Measurements from ENCODE around the gene SYNGR4. TPM values are rescaled to one million over a fixed set of nuclear protein-coding genes. Genes with fewer than 3 reads are reported as not detected.
A peak's percentile ranks its signal among the peaks of the same experiment; 100 is the strongest.

Gene SYNGR4
- total RNA-seq, 2 experiments from 2014 or later: 0.30 TPM; not detected in 1

DNA sequence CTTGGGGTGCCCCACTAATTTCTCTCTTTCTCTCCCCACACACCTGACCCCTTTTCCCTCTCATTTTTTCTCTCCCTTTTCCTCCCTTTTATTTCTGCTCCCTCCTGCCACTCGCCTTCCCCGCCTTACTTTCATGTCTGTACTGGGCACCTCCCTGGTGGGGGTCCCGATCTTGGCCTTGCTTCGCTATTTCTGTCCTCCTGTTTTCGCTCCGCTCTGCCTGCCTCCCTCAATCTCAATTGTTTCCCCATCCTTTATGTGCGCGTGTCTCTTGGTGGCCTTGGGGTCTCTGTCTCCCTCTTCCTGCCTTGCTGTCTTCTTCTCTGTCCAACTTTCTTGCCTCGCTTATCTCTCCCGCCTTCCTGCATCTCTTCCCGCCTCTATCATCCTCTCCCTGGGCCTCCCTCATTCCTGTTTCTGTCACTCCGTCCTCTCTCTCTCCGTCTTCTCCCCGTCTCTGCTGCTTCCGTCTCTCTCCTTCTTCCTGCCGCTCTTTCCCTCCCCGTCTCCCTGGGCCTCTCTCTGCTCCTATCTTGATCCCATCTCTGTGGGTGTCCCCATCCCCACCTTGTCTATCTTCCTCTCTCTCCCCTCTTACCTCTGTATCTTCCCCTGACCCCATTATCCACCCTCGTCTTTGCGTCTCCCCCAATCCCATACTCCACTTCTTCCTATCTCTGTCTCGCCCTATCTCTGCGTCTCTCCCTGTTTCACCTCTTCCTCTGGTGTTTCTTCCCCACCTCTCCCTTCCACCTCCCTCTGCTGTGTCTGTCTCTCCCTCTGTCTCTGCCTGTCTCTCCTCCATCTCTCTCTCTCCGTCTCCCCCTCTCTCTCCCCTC, 33.3 kb downstream of the SYNGR4 start:
- peak overlapping the region; percentile 91 for H3K27ac Mint-ChIP-seq

DNA sequence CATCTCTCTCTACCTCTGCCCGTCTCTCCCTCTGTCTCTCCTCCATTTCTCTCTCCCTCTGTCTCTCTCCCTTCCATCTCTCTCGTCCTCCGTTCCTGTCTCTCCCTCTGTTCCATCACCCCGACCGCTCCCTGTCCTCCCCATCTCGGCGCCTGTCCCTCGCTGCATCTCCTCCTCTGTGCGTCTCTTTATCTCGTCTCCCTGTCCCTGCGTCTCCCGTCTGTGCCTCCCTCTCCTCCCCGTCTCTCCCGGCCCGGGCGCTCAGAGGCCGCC, 33.9 kb downstream of the SYNGR4 start:
- Mint-ChIP-seq H3K27ac (peak overlapping the region; percentile 91), H3K4me3 (peak overlapping the region; percentile 93), H3K27me3 (peaks cover 45% of the 10 kb centered on the region), H3K4me1 (peaks cover 25% of the 10 kb centered on the region), H3K36me3 (peaks cover 4% of the 10 kb centered on the region), H3K9me3 (no peaks in the 10 kb centered on the region)
- DNase-seq: no peak
- POLR2A ChIA-PET: interaction anchor here (2.2 kb wide), 1 partner anchor 34 kb away, joined by 7 read pairs; the partner anchor contains the start of genes SYNGR4 and TMEM143
- ATAC-seq (ENCODE audit: low read depth): no peak

More for the DNA sequence above, 33.3 kb downstream of the SYNGR4 start:
- no peak for ATAC-seq (ENCODE audit: low read depth)
- peaks cover 25% of the 10 kb centered on the region for H3K4me1 Mint-ChIP-seq
- H3K27me3 Mint-ChIP-seq: peaks cover 51% of the 10 kb centered on the region
- no peak for DNase-seq
- H3K4me3 Mint-ChIP-seq: peak overlapping the region; percentile 93
- peaks cover 4% of the 10 kb centered on the region for H3K36me3 Mint-ChIP-seq
- POLR2A ChIA-PET: no interaction called here
- H3K9me3 Mint-ChIP-seq: no peaks in the 10 kb centered on the region

DNA sequence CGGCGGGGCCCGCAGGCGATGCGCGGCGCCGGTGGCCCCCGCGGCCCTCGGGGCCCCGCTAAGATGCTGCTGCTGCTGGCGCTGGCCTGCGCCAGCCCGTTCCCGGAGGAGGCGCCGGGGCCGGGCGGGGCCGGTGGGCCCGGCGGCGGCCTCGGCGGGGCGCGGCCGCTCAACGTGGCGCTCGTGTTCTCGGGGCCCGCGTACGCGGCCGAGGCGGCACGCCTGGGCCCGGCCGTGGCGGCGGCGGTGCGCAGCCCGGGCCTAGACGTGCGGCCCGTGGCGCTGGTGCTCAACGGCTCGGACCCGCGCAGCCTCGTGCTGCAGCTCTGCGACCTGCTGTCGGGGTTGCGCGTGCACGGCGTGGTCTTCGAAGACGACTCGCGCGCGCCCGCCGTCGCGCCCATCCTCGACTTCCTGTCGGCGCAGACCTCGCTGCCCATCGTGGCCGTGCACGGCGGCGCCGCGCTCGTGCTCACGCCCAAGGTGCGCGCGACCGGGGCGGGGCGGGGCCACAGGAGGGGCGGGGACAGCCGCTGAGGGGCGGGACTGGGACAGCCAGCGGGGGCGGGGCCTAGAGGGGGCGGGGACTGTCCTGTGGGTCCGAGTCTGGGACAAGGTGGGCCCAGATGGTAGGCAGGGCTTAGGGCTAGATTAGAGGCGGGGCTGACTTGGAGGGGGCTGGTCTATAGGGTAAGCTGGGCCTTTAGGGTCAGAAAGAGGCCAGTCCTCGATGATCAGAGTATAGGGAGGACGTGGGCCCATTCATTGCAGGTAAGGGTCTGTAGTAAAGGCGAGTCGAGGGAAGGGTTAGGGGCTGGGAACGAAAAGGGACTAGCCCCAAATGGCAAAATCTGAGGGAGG, 34.4 kb downstream of the SYNGR4 start:
- Mint-ChIP-seq H3K27ac (peak overlapping the region; percentile 44), H3K4me1 (peaks cover 27% of the 10 kb centered on the region), H3K4me3 (peak overlapping the region; percentile 58), H3K36me3 (peaks cover 4% of the 10 kb centered on the region), H3K9me3 (no peaks in the 10 kb centered on the region), H3K27me3 (peaks cover 41% of the 10 kb centered on the region)
- ATAC-seq (ENCODE audit: low read depth) (peak; percentile 57), DNase-seq (peak; percentile 93)
- POLR2A ChIA-PET: interaction anchor here (2.2 kb wide), 1 partner anchor 34 kb away, joined by 7 read pairs; the partner anchor contains the start of genes SYNGR4 and TMEM143

DNA sequence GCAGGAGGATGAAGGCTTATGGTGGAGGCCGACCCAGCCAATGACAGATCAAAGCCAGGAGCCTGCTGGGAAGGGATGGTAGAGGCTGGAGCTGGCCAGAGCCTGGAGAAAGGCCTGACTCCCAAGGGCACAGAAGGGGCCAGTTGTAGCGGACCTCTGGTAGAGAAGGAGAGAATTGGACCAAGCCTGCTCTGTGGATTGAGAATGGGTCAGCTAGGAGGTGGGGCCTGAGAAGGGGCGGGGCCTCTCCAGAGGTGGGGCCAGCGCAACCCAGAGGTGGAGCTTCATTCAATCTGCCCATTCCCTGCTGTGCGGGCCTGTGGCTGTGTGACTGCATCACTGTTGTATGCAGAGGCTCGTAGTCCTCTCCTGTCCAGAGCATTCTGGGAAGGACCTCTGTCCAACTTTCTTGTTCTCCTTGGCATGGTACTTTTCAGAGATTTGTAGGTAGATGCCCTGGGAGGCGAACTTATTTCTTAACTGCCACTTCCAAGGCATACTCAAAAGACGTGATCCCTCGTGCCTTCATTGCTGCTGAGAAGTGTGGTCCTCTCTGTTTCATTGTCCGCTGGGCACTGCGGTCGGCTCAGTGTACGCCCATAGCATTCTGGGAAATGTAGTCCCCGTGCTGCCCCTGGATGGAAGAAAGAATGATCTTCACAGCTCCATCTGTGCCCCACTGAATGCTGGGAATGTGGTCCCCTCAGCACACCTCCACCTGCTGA, 36.0 kb downstream of the SYNGR4 start:
- Mint-ChIP-seq H3K36me3 (peaks cover 4% of the 10 kb centered on the region), H3K4me1 (peaks cover 25% of the 10 kb centered on the region), H3K9me3 (no peaks in the 10 kb centered on the region), H3K4me3 (no peak overlapping the region), H3K27me3 (peaks cover 29% of the 10 kb centered on the region), H3K27ac (no peak overlapping the region)
- ATAC-seq (ENCODE audit: low read depth) (no peak), DNase-seq (no peak)
- POLR2A ChIA-PET: interaction anchor here (0.6 to 2.2 kb wide), 3 partner anchors 9 to 36 kb away, joined by 3 to 9 read pairs (median 7); partner anchors contain the start of genes KDELR1, SYNGR4 and TMEM143

DNA sequence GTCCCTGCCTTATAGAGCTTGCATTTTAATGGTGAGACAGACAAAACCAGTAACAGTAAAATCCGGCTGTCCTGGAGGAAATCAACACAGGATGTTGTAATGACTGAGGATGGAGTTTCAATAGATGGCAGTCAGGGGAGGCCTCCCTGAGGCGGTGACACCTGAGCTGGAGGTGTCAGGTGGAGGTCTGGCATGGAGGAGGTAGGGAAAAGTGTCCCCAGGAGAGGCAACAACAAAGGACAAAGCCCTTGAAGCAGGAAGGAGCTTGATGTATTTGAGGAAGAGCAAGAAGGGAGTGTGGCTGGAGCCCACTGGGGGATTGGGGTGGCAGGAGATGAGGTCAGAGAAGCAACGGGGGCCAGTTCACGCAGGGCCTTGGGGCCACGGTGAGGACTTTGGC, 37.1 kb downstream of the SYNGR4 start:
- Mint-ChIP-seq H3K4me3 (no peak overlapping the region), H3K4me1 (peaks cover 27% of the 10 kb centered on the region), H3K27me3 (peaks cover 20% of the 10 kb centered on the region), H3K27ac (no peak overlapping the region), H3K36me3 (peaks cover 4% of the 10 kb centered on the region), H3K9me3 (no peaks in the 10 kb centered on the region)
- ATAC-seq (ENCODE audit: low read depth) (no peak), DNase-seq (no peak)
- POLR2A ChIA-PET: interaction anchor here (0.9 to 2.7 kb wide), 3 partner anchors 10 to 37 kb away, joined by 3 to 9 read pairs (median 7); partner anchors contain the start of genes KDELR1, SYNGR4 and TMEM143

DNA sequence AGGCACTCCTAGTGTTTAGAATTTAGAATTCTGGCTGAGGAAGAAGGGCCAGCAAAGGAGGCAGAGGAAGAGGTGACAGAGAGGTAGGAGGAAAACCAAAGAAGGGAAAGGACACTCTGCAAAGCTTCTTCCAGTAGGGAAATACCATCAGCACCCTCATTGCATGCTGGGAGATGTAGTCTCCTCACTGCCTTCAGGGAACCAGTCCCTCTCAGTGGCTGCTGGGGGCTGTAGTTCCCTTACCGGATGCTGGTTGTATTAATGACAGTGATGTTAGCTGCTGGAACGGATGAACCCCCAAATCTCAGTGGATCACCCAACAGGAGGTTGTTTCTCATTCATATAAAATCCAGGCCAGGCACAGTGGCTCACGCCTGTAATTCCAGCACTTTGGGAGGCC, 39.4 kb downstream of the SYNGR4 start:
- ATAC-seq (ENCODE audit: low read depth) (peak; percentile 92), DNase-seq (no peak)
- Mint-ChIP-seq H3K36me3 (no peaks in the 10 kb centered on the region), H3K9me3 (no peaks in the 10 kb centered on the region), H3K4me1 (peaks cover 17% of the 10 kb centered on the region), H3K27ac (peak overlapping the region; percentile 82), H3K27me3 (peaks cover 16% of the 10 kb centered on the region), H3K4me3 (peak overlapping the region; percentile 12)
- POLR2A ChIA-PET: interaction anchor here (0.7 to 2.7 kb wide), 5 partner anchors 10 to 83 kb away, joined by 3 to 7 read pairs (median 3); partner anchors contain the start of genes SYNGR4 and TMEM143

DNA sequence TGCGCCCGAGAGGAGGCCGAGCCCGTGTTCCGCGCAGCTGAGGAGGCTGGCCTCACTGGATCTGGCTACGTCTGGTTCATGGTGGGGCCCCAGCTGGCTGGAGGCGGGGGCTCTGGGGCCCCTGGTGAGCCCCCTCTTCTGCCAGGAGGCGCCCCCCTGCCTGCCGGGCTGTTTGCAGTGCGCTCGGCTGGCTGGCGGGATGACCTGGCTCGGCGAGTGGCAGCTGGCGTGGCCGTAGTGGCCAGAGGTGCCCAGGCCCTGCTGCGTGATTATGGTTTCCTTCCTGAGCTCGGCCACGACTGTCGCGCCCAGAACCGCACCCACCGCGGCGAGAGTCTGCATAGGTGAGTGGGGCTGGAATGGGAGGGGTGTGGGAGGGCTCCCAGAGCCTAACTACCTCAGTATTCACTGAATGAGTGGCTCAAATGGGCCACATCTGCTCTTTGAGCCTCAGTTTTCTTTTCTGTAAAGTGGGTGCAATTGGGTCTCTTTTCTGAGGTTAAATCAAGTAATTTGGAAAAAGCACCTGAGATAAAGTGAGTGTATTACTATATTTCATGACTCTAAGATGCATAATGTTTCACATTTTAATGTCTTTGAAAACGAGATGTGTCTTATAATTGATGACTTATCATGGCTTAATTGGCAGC, 41.0 kb downstream of the SYNGR4 start:
- Mint-ChIP-seq H3K27me3 (peaks cover 19% of the 10 kb centered on the region), H3K4me1 (peaks cover 11% of the 10 kb centered on the region), H3K4me3 (no peak overlapping the region), H3K27ac (no peak overlapping the region), H3K9me3 (no peaks in the 10 kb centered on the region), H3K36me3 (no peaks in the 10 kb centered on the region)
- DNase-seq (no peak), ATAC-seq (ENCODE audit: low read depth) (no peak)
- POLR2A ChIA-PET: no interaction called here

DNA sequence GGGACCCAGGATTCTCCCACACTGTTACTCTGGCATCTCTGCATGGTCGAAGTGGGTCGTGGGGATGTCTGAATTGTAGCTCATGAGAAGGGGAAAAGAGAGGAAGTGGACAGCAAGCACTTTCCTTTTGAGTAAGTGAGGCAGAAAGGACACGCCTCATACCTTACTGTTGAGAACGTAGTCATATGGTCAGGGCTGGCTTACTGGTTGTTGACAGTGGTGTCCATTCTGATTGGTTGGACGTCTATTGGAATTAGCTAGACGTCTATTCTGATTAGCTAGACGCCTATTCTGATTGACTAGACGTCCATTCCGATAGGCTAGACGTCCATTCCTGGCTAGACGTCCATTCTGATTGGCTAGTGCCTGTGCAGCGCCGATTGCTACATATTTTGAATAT, 41.7 kb downstream of the SYNGR4 start:
- no peak overlapping the region for H3K4me3 Mint-ChIP-seq
- POLR2A ChIA-PET: no interaction called here
- no peaks in the 10 kb centered on the region for H3K36me3 Mint-ChIP-seq
- no peaks in the 10 kb centered on the region for H3K9me3 Mint-ChIP-seq
- H3K4me1 Mint-ChIP-seq: peaks cover 9% of the 10 kb centered on the region
- peaks cover 19% of the 10 kb centered on the region for H3K27me3 Mint-ChIP-seq
- H3K27ac Mint-ChIP-seq: no peak overlapping the region
- ATAC-seq (ENCODE audit: low read depth): no peak
- no peak for DNase-seq

DNA sequence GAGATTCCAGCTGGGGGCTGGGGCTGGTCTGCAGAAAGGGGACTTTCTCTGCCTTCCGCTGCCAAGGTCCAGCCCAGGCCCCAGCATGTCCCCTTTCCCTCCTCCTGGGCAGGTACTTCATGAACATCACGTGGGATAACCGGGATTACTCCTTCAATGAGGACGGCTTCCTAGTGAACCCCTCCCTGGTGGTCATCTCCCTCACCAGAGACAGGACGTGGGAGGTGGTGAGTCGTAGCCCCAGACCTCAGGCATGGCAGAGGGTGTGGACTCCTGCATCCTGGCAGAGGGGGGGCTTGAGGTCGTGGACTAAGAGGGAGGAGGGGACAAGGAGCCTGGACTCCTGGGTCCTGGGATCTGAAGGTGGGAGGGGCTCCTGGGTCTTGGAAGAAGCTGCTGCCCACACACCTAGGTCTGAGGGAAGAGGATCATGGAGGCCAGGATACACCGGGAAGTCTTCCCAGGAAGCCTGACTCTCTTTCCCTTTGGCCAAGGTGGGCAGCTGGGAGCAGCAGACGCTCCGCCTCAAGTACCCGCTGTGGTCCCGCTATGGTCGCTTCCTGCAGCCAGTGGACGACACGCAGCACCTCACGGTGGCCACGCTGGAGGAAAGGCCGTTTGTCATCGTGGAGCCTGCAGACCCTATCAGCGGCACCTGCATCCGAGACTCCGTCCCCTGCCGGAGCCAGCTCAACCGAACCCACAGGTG, 49.9 kb downstream of the SYNGR4 start:
- POLR2A ChIA-PET: interaction anchor here (1.1 kb wide), 2 partner anchors 11 to 24 kb away, joined by 3 read pairs; no protein-coding TSS in a partner anchor
- Mint-ChIP-seq H3K36me3 (no peaks in the 10 kb centered on the region), H3K4me1 (peaks cover 20% of the 10 kb centered on the region), H3K4me3 (no peak overlapping the region), H3K27ac (no peak overlapping the region), H3K9me3 (no peaks in the 10 kb centered on the region), H3K27me3 (peaks cover 27% of the 10 kb centered on the region)
- ATAC-seq (ENCODE audit: low read depth) (no peak), DNase-seq (no peak)

DNA sequence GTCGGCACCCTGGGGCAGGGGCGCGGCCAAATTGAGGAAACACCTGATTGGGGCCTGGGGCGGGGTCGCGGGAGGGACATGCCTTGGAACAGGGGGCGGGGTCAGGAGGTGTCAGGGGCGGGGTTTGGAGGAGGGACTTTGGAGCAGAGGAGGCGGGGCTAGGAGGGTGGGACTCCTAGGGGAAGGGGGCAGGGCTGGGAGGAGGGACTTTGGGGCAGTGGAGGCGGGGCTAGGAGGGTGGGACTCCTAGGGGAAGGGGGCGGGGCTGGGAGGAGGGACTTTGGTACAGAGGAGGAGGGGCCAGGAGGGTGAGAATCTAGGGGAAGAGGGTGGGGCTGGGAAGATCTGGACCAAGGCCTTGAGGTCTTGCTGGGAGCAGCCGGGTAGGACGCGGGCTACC, 51.2 kb downstream of the SYNGR4 start:
- no peak overlapping the region for H3K27ac Mint-ChIP-seq
- POLR2A ChIA-PET: interaction anchor here (0.7 kb wide), 1 partner anchor 14 kb away, joined by 3 read pairs; no protein-coding TSS in a partner anchor
- DNase-seq (peak; percentile 77), ATAC-seq (ENCODE audit: low read depth) (peak; percentile 31)
- H3K9me3 Mint-ChIP-seq: no peaks in the 10 kb centered on the region
- H3K27me3 Mint-ChIP-seq: peaks cover 27% of the 10 kb centered on the region
- H3K4me3 Mint-ChIP-seq: peak overlapping the region; percentile 82
- H3K36me3 Mint-ChIP-seq: no peaks in the 10 kb centered on the region
- peaks cover 23% of the 10 kb centered on the region for H3K4me1 Mint-ChIP-seq

DNA sequence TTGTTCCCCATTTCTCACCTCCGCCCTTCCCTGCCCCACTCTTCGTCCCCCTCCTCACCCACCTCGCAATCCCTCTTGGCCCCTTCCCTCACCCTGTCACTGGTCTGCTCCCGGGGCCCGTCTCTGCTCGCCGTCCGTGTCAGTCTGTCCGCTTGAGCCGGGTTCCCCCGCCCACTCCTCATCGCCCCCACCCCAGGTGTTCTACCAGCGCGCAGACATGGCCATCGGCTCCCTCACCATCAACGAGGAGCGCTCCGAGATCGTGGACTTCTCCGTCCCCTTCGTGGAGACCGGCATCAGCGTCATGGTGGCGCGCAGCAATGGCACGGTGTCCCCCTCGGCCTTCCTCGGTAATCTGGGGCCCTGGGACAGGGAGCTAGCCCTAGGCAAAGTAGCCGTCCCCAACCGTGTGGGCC, 51.6 kb downstream of the SYNGR4 start:
- no peaks in the 10 kb centered on the region for H3K9me3 Mint-ChIP-seq
- H3K27me3 Mint-ChIP-seq: peaks cover 27% of the 10 kb centered on the region
- H3K4me3 Mint-ChIP-seq: peak overlapping the region; percentile 82
- no peak overlapping the region for H3K27ac Mint-ChIP-seq
- peak; percentile 9 for ATAC-seq (ENCODE audit: low read depth)
- POLR2A ChIA-PET: interaction anchor here (1.5 kb wide), 1 partner anchor 53 kb away, joined by 3 read pairs; no protein-coding TSS in a partner anchor
- no peak for DNase-seq
- no peaks in the 10 kb centered on the region for H3K36me3 Mint-ChIP-seq
- H3K4me1 Mint-ChIP-seq: peaks cover 23% of the 10 kb centered on the region

DNA sequence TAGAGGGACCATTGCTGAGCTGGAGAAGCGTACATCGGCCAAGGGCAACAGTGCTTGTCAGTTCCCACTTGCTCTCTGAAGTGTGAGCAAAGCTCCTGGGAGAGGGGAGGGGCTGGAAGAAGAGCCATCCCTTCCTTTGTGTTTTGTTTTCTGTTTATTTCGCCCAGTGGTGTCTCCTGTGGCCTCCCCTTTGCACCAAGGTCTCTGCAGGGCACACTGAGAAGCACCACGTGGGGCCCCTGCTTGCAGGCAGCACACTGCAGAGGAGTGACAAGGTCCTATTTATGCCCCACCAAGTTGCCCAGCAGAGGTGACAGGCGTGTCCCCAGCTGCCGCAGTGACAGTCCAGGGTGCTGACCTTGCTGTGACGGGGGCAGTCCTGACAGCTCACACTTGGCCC, 53.3 kb downstream of the SYNGR4 start:
- H3K36me3 Mint-ChIP-seq: no peaks in the 10 kb centered on the region
- no peak overlapping the region for H3K4me3 Mint-ChIP-seq
- H3K4me1 Mint-ChIP-seq: peaks cover 23% of the 10 kb centered on the region
- ATAC-seq (ENCODE audit: low read depth): no peak
- peaks cover 27% of the 10 kb centered on the region for H3K27me3 Mint-ChIP-seq
- H3K9me3 Mint-ChIP-seq: no peaks in the 10 kb centered on the region
- POLR2A ChIA-PET: interaction anchor here (0.6 to 1.5 kb wide), 2 partner anchors 15 to 55 kb away, joined by 3 to 4 read pairs; no protein-coding TSS in a partner anchor
- H3K27ac Mint-ChIP-seq: no peak overlapping the region
- DNase-seq: no peak
